Upper lobe of left lung (tissue), 4 donors: ENCODE results near the gene GIMAP2.

Experiments used
- EP300 ChIP-seq, 4 donors: sonication (generic); formaldehyde crosslinking; IDR thresholded peaks; one replicate each; pipeline ENCODE4 v1.5.1; 2017; ENCODE audit warnings: antibody characterized with exemption in 4 of 4, control low read depth in 2 of 4
- POLR2A ChIP-seq, 4 donors: fragments of 450-650 bp; IDR thresholded peaks; one replicate each; pipeline ENCODE4 v1.5.1; 2016 to 2017; ENCODE audit warnings: antibody characterized with exemption in 4 of 4, mild to moderate bottlenecking in 2 of 4
- POLR2AphosphoS5 ChIP-seq, 2 donors: sonication (generic); formaldehyde crosslinking; IDR thresholded peaks; one replicate each; pipeline ENCODE4 v1.5.1; 2017; ENCODE audit warnings: antibody characterized with exemption in 2 of 2
- TF ChIP-seq, protein P1 (sequence below), 6 experiments: fragments of 450-650 bp in 4 of 6; fragments of 200-600 bp in 2 of 6; sonication (generic) in 2 of 6; IDR thresholded peaks; one replicate each; pipeline ENCODE4 v1.5.1; 2016 to 2019; ENCODE audit warnings: antibody characterized with exemption in 6 of 6

DNA sequence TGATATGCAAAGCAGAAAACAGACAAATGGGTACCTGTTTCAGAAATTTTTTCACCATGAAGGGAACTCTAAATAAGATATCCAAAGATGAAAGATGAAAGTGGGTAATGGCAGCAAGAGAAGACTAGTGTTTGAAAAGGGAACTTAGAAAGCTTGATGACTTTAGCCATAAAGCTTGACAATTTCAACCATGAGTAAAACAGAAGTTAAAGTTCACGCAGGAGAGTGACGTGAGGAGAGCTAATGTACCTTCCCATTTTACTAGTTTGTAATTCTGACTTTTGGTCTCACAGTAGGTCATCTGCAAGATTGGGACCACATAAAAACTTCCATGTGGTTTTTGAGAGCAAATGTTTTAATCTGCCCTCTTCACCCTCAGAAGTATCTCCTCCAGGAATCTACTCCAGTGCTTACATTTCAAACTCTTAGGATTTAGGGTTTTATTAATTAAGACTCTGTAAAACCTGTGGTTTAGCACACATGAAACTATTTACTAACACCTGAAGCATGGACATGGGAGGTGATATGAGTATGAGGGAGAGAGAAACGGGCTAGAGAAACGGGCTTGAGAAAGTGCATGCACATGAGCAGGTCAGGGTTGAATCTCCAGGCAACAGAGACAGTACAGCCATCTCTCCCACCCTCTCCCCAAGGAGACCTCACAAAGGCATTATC, 24.4 kb upstream of the GIMAP2 start:
- TF ChIP-seq, protein P1, sequence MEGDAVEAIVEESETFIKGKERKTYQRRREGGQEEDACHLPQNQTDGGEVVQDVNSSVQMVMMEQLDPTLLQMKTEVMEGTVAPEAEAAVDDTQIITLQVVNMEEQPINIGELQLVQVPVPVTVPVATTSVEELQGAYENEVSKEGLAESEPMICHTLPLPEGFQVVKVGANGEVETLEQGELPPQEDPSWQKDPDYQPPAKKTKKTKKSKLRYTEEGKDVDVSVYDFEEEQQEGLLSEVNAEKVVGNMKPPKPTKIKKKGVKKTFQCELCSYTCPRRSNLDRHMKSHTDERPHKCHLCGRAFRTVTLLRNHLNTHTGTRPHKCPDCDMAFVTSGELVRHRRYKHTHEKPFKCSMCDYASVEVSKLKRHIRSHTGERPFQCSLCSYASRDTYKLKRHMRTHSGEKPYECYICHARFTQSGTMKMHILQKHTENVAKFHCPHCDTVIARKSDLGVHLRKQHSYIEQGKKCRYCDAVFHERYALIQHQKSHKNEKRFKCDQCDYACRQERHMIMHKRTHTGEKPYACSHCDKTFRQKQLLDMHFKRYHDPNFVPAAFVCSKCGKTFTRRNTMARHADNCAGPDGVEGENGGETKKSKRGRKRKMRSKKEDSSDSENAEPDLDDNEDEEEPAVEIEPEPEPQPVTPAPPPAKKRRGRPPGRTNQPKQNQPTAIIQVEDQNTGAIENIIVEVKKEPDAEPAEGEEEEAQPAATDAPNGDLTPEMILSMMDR (IDR thresholded peaks at IDR 0.05), result no peak
- TF ChIP-seq POLR2A (IDR thresholded peaks at IDR 0.05) (no peak), EP300 (IDR thresholded peaks at IDR 0.05) (no peak), POLR2AphosphoS5 (IDR thresholded peaks at IDR 0.05) (no peak)
